HEK293T (cell line): ENCODE results near the gene DNAJB14.

Experiments
- CTCF ChIA-PET: fragments of 350-600 bp; formaldehyde crosslinking; extraction: SDS; loops from one replicate; lab custom pipeline; 2021; ENCODE audit warnings: antibody characterized with exemption, inconsistent platforms; lab: Yijun Ruan, JAX
- POLR2A ChIA-PET: fragments of 350-600 bp; formaldehyde crosslinking; extraction: SDS; loops from one replicate; lab custom pipeline; 2020; ENCODE audit warnings: antibody characterized with exemption, inconsistent platforms; lab: Yijun Ruan, JAX
- DNase-seq: peaks from one replicate; pipeline ENCODE4 v3.0.0; 2012; ENCODE audit warnings: mixed read lengths; ENCODE audit errors: extremely low spot score
- ARNT ChIP-seq: fragments of 450-650 bp; IDR thresholded peaks from 2 replicates; pipeline ENCODE4 v1.6.1; 2017; ENCODE audit warnings: mild to moderate bottlenecking
- BHLHE40 ChIP-seq: fragments of 450-650 bp; IDR thresholded peaks from 2 replicates; pipeline ENCODE4 v1.6.1; 2016; ENCODE audit warnings: mild to moderate bottlenecking, moderate library complexity, borderline replicate concordance
- CTBP1 ChIP-seq: fragments of 450-650 bp; IDR thresholded peaks from 2 replicates; pipeline ENCODE4 v1.6.1; 2016; ENCODE audit warnings: borderline replicate concordance
- ELF4 ChIP-seq: fragments of 450-650 bp; IDR thresholded peaks from 2 replicates; pipeline ENCODE4 v1.6.1; 2017; ENCODE audit warnings: antibody characterized with exemption
- FOXA1 ChIP-seq: fragments of 450-650 bp; IDR thresholded peaks from 2 replicates; pipeline ENCODE4 v1.6.1; 2016; ENCODE audit warnings: mild to moderate bottlenecking
- FOXK2 ChIP-seq: fragments of 450-650 bp; IDR thresholded peaks from 2 replicates; pipeline ENCODE4 v1.6.1; 2016; ENCODE audit warnings: mild to moderate bottlenecking
- FOXM1 ChIP-seq: fragments of 450-650 bp; IDR thresholded peaks from 2 replicates; pipeline ENCODE4 v1.6.1; 2017; ENCODE audit warnings: mild to moderate bottlenecking, borderline replicate concordance
- HDGF ChIP-seq: fragments of 450-650 bp; IDR thresholded peaks from 2 replicates; pipeline ENCODE4 v1.6.1; 2017; ENCODE audit warnings: antibody characterized with exemption, borderline replicate concordance
- L3MBTL2 ChIP-seq: fragments of 450-650 bp; conservative IDR thresholded peaks from 2 replicates; pipeline ENCODE4 v1.6.1; 2016; ENCODE audit warnings: mild to moderate bottlenecking
- NFRKB ChIP-seq: fragments of 450-650 bp; IDR thresholded peaks from 2 replicates; pipeline ENCODE4 v1.6.1; 2016; ENCODE audit warnings: mild to moderate bottlenecking, moderate library complexity
- PKNOX1 ChIP-seq: fragments of 450-650 bp; IDR thresholded peaks from 2 replicates; pipeline ENCODE4 v1.6.1; 2016
- SUZ12 ChIP-seq: fragments of 450-650 bp; IDR thresholded peaks from 2 replicates; pipeline ENCODE4 v1.6.1; 2016; ENCODE audit warnings: mild to moderate bottlenecking
- TARDBP ChIP-seq: fragments of 450-650 bp; IDR thresholded peaks from 2 replicates; pipeline ENCODE4 v1.6.1; 2016
- ZNF384 ChIP-seq: fragments of 450-650 bp; IDR thresholded peaks from 2 replicates; pipeline ENCODE4 v1.6.1; 2016

Gene DNAJB14

GRCh38 chr4:99848591-99849001, 97.8 kb downstream of the DNAJB14 start:
- POLR2A ChIA-PET = no interaction called here
- TF ChIP-seq FOXA1 (no peak), HDGF (no peak), ELF4 (no peak)
- CTCF ChIA-PET = no interaction called here
- no peak for DNase-seq

- CTCF ChIA-PET = no interaction called here
- DNase-seq = no peak
- TF ChIP-seq FOXK2 (no peak), NFRKB (no peak), HDGF (no peak)
- POLR2A ChIA-PET = no interaction called here
Observed at GRCh38 chr4:99847362-99847976, 98.9 kb downstream of the DNAJB14 start.

- ChIA-PET CTCF (no interaction called here), POLR2A (no interaction called here)
- TF ChIP-seq FOXM1 (no peak), L3MBTL2 (no peak), ZNF384 (no peak), NFRKB (no peak), CTBP1 (no peak), SUZ12 (no peak), BHLHE40 (no peak), PKNOX1 (no peak), TARDBP (no peak), ELF4 (no peak), HDGF (no peak), ARNT (no peak)
- no peak for DNase-seq
Observed at GRCh38 chr4:99846891-99847290, 99.5 kb downstream of the DNAJB14 start.
